GM12878 (cell line): ENCODE data around the gene TTYH3.
A peak's percentile ranks its signal among the peaks of the same experiment; 100 is the strongest.

ENCODE experiments used
- CHD2 ChIP-seq: IDR thresholded peaks from 2 replicates; pipeline ENCODE4 v1.6.1; 2011; ENCODE audit warnings: low read depth, low read length, improper control_type of control experiment, borderline replicate concordance
- CTCF ChIP-seq, 3 experiments: IDR thresholded peaks in 2 of 3; conservative IDR thresholded peaks in 1 of 3; 2 replicates each; pipeline ENCODE4 v1.5.1; 2011; ENCODE audit warnings: low read depth in 3 of 3, low read length in 3 of 3, mild to moderate bottlenecking in 3 of 3, control low read depth in 2 of 3, moderate library complexity in 2 of 3, inconsistent platforms in 1 of 3, mixed read lengths in 1 of 3; ENCODE audit not compliant: control insufficient read depth in 2 of 3, insufficient read depth in 1 of 3; ENCODE audit errors: extremely low read depth in 1 of 3
- EGR1 ChIP-seq, 2 experiments: IDR thresholded peaks; 1 replicate in 1 of 2; 2 replicates in 1 of 2; pipeline ENCODE4 v1.6.1; 2011 to 2012; ENCODE audit warnings: low read depth in 2 of 2, low read length in 2 of 2, borderline replicate concordance in 1 of 2, mild to moderate bottlenecking in 1 of 2, moderate library complexity in 1 of 2
- ESRRA ChIP-seq: IDR thresholded peaks from 2 replicates; pipeline ENCODE4 v1.6.1; 2012; ENCODE audit warnings: mild to moderate bottlenecking, low read length, improper control_type of control experiment
- KDM1A ChIP-seq: fragments of 200-600 bp; sonication (generic); IDR thresholded peaks from 2 replicates; pipeline ENCODE4 v1.6.1; 2016; ENCODE audit warnings: borderline replicate concordance
- LARP7 ChIP-seq: fragments of 450-650 bp; IDR thresholded peaks from 2 replicates; pipeline ENCODE4 v1.6.1; 2017; ENCODE audit warnings: mild to moderate bottlenecking
- NR2C2 ChIP-seq: IDR thresholded peaks from 2 replicates; pipeline ENCODE4 v1.6.1; 2011; ENCODE audit warnings: borderline replicate concordance, low read depth; ENCODE audit not compliant: control insufficient read depth, insufficient read length
- NRF1 ChIP-seq: conservative IDR thresholded peaks from 2 replicates; pipeline ENCODE4 v1.6.1; 2011; ENCODE audit warnings: mild to moderate bottlenecking, low read depth, low read length, improper control_type of control experiment
- POLR2AphosphoS2 ChIP-seq: IDR thresholded peaks from 2 replicates; pipeline ENCODE4 v1.6.1; 2011; ENCODE audit warnings: low read depth, mild to moderate bottlenecking, low read length, improper control_type of control experiment, moderate library complexity
- RAD21 ChIP-seq: IDR thresholded peaks from 2 replicates; pipeline ENCODE4 v1.6.1; 2011; ENCODE audit warnings: mild to moderate bottlenecking, low read depth, low read length, moderate library complexity; ENCODE audit not compliant: insufficient read depth
- RELB ChIP-seq: fragments of 450-650 bp; IDR thresholded peaks from 2 replicates; pipeline ENCODE4 v1.6.1; 2017; ENCODE audit warnings: low read depth, mild to moderate bottlenecking, moderate library complexity
- REST ChIP-seq: IDR thresholded peaks from 2 replicates; pipeline ENCODE4 v1.6.1; 2012; ENCODE audit warnings: mild to moderate bottlenecking, low read depth, low read length
- SIX5 ChIP-seq: IDR thresholded peaks from 2 replicates; pipeline ENCODE4 v1.6.1; 2011; ENCODE audit warnings: mild to moderate bottlenecking, low read depth, low read length, moderate library complexity; ENCODE audit not compliant: severe bottlenecking
- SREBF2 ChIP-seq: IDR thresholded peaks from 2 replicates; pipeline ENCODE4 v1.6.1; 2012; ENCODE audit warnings: mild to moderate bottlenecking, low read length

- TF ChIP-seq REST = no peak
- TF ChIP-seq ESRRA = no peak
- no peak for TF ChIP-seq SIX5
- TF ChIP-seq EGR1 (IDR thresholded peaks at IDR 0.05; ENCODE audit: borderline replicate concordance in 1 of 2, low read depth in 2 of 2, low read length in 2 of 2) = no peak
- no peak for TF ChIP-seq CHD2
- TF ChIP-seq CTCF (IDR thresholded peaks at IDR 0.05 in 2 of 3, conservative IDR thresholded peaks at IDR 0.05 in 1 of 3; ENCODE audit: control insufficient read depth in 2 of 3, extremely low read depth in 1 of 3, insufficient read depth in 1 of 3, low read depth in 3 of 3, low read length in 3 of 3) = peak; percentile 95 to 100 (median 100); a peak in 5 of 6 replicates
- peak; percentile 93 for TF ChIP-seq RAD21
- TF ChIP-seq NR2C2 = no peak
- 0 out of 2 replicates have a peak, but pooled peaks have one; percentile 34 for TF ChIP-seq POLR2AphosphoS2
- TF ChIP-seq SREBF2 = no peak
- no peak for TF ChIP-seq KDM1A
- peak; percentile 42; the same call in 1 of the 2 replicates for TF ChIP-seq LARP7
- TF ChIP-seq NRF1 = no peak
- no peak for TF ChIP-seq RELB
Observed at GRCh38 chr7:2709553-2710285, 77.9 kb downstream of the TTYH3 start.
